Astrocyte (in vitro differentiated cells and primary cell): ENCODE measurements around the gene DIP2A.

Source experiments
- CTCF ChIP-seq: IDR thresholded peaks from 2 replicates; pipeline ENCODE4 v1.5.1; 2011; ENCODE audit warnings: low read depth, mild to moderate bottlenecking, inconsistent platforms, low read length, moderate library complexity; ENCODE audit not compliant: insufficient read depth
- EZH2 ChIP-seq: IDR thresholded peaks from 2 replicates; pipeline ENCODE4 v1.6.1; 2012; ENCODE audit warnings: mild to moderate bottlenecking, low read length, inconsistent platforms; ENCODE audit not compliant: insufficient read depth

- TF ChIP-seq CTCF (no peak), EZH2 (no peak)
These were observed 20.4 kb upstream of the DIP2A start for GRCh38 chr21:46438241-46438640.
